AG09309 (cell line): ENCODE results near the gene PSMC6.

Source experiments
- DNase-seq: peaks from one replicate; pipeline ENCODE4 v3.0.0-alpha.2; 2010; ENCODE audit warnings: low read depth
- H3K4me3 ChIP-seq: 2 replicates; pipeline ENCODE4 v1.5.1; 2011; ENCODE audit warnings: mild to moderate bottlenecking, low read depth, low read length, moderate library complexity; ENCODE audit not compliant: control insufficient read depth
- TF ChIP-seq, protein P1 (sequence below): IDR thresholded peaks from 2 replicates; pipeline ENCODE4 v1.5.1; 2011; ENCODE audit warnings: mild to moderate bottlenecking, low read depth, low read length, inconsistent platforms; ENCODE audit not compliant: insufficient read depth, control insufficient read depth; ENCODE audit errors: missing control alignments

The PSMC6 gene

GRCh38 chr14:52683985-52684520, 22.9 kb upstream of the PSMC6 start:
- H3K4me3 ChIP-seq = no peak overlapping the region
- DNase-seq = no peak
- TF ChIP-seq, protein P1, sequence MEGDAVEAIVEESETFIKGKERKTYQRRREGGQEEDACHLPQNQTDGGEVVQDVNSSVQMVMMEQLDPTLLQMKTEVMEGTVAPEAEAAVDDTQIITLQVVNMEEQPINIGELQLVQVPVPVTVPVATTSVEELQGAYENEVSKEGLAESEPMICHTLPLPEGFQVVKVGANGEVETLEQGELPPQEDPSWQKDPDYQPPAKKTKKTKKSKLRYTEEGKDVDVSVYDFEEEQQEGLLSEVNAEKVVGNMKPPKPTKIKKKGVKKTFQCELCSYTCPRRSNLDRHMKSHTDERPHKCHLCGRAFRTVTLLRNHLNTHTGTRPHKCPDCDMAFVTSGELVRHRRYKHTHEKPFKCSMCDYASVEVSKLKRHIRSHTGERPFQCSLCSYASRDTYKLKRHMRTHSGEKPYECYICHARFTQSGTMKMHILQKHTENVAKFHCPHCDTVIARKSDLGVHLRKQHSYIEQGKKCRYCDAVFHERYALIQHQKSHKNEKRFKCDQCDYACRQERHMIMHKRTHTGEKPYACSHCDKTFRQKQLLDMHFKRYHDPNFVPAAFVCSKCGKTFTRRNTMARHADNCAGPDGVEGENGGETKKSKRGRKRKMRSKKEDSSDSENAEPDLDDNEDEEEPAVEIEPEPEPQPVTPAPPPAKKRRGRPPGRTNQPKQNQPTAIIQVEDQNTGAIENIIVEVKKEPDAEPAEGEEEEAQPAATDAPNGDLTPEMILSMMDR = no peak

- TF ChIP-seq, protein P1 = no peak
- H3K4me3 ChIP-seq = no peak overlapping the region
- no peak for DNase-seq
These were observed 20.8 kb upstream of the PSMC6 start for GRCh38 chr14:52686176-52686575.

GRCh38 chr14:52690983-52691760, 15.8 kb upstream of the PSMC6 start:
- TF ChIP-seq, protein P1 = no peak
- DNase-seq = no peak
- no peak overlapping the region for H3K4me3 ChIP-seq

DNA sequence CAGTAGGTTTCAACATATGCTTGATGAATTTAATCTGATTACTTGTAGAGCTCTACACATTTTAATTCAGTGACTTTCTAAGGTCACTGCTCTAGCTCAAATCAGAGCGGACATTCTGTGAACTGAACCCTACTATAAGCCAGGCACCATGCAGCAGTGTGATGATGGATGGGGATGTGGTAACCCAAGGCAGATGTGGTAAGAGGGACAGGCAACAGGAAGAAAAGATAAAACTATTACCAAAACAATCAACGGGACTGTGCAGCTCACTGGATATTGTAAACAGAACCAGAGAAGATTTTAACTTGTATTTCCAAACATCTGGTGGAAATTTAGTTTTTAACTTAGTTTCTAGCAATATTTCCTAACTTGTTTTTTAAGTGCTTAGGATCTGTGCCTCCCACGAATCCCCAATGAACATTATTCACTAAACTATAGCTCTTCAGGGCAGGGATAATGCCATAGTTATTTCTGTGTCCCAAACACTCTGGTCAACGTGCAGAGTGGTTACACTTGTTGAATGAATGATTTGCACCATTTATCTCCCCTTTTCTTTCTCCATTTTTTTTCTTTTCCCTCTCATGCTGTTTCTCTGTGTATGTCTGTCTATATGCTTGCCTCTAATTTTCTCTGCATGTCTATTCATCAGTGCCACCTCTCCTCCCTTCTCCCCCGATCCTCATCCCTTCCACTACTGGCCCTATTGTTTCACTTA, 14.6 kb upstream of the PSMC6 start:
- peak; percentile 20 for DNase-seq
- no peak overlapping the region for H3K4me3 ChIP-seq
- TF ChIP-seq, protein P1 = no peak

- no peak overlapping the region for H3K4me3 ChIP-seq
- TF ChIP-seq, protein P1 = no peak
- no peak for DNase-seq
These were observed 14.0 kb upstream of the PSMC6 start for GRCh38 chr14:52693036-52693435.

- TF ChIP-seq, protein P1 = no peak
- no peak overlapping the region for H3K4me3 ChIP-seq
- DNase-seq = no peak
These were observed 13.5 kb upstream of the PSMC6 start for GRCh38 chr14:52693532-52693931.
